ENCODE data around the gene NAGS. TPM values are rescaled to one million over a fixed set of nuclear protein-coding genes. Genes with fewer than 3 reads are reported as not detected.

The NAGS gene
- total and polyA plus RNA-seq, 2 experiments from 2014 or later: 4.2 to 7.2 TPM

DNA sequence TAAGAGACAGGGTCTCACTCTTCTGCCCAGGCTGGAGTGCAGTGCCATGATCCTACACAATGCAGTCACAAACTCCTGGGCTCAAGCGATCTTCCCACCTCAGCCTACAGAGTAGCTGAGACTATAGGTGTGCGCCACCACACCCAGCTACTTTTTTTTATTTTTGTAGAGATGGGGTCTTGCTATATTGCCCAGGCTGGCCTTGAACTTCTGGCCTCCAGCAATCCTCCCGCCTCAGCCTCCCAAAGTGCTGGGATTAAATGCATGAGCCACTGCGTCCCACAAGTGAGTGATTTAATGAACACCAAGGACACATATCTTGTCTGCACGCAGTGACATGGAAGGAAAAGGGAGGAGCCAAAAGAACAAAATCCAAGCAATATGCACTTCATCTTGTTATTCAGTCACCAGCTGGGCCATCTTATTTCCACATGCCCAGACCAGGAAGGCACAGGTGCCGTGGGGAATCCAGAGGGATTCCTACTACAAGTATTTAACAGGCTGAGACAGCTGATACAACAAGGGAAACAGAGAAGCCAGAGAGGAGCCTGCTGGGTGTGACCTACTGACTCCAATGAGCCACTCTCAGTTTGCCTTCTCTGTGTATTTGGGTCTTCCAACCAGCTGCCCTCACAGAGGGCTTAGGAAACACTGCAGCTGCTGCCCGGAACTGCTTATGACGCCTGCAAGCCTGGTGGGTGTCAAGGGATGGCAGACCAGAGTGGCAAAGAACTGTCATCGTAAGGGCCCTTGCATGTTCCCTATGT is 45.1 kb downstream of the NAGS start (continued):
- TF ChIP-seq, protein P1, sequence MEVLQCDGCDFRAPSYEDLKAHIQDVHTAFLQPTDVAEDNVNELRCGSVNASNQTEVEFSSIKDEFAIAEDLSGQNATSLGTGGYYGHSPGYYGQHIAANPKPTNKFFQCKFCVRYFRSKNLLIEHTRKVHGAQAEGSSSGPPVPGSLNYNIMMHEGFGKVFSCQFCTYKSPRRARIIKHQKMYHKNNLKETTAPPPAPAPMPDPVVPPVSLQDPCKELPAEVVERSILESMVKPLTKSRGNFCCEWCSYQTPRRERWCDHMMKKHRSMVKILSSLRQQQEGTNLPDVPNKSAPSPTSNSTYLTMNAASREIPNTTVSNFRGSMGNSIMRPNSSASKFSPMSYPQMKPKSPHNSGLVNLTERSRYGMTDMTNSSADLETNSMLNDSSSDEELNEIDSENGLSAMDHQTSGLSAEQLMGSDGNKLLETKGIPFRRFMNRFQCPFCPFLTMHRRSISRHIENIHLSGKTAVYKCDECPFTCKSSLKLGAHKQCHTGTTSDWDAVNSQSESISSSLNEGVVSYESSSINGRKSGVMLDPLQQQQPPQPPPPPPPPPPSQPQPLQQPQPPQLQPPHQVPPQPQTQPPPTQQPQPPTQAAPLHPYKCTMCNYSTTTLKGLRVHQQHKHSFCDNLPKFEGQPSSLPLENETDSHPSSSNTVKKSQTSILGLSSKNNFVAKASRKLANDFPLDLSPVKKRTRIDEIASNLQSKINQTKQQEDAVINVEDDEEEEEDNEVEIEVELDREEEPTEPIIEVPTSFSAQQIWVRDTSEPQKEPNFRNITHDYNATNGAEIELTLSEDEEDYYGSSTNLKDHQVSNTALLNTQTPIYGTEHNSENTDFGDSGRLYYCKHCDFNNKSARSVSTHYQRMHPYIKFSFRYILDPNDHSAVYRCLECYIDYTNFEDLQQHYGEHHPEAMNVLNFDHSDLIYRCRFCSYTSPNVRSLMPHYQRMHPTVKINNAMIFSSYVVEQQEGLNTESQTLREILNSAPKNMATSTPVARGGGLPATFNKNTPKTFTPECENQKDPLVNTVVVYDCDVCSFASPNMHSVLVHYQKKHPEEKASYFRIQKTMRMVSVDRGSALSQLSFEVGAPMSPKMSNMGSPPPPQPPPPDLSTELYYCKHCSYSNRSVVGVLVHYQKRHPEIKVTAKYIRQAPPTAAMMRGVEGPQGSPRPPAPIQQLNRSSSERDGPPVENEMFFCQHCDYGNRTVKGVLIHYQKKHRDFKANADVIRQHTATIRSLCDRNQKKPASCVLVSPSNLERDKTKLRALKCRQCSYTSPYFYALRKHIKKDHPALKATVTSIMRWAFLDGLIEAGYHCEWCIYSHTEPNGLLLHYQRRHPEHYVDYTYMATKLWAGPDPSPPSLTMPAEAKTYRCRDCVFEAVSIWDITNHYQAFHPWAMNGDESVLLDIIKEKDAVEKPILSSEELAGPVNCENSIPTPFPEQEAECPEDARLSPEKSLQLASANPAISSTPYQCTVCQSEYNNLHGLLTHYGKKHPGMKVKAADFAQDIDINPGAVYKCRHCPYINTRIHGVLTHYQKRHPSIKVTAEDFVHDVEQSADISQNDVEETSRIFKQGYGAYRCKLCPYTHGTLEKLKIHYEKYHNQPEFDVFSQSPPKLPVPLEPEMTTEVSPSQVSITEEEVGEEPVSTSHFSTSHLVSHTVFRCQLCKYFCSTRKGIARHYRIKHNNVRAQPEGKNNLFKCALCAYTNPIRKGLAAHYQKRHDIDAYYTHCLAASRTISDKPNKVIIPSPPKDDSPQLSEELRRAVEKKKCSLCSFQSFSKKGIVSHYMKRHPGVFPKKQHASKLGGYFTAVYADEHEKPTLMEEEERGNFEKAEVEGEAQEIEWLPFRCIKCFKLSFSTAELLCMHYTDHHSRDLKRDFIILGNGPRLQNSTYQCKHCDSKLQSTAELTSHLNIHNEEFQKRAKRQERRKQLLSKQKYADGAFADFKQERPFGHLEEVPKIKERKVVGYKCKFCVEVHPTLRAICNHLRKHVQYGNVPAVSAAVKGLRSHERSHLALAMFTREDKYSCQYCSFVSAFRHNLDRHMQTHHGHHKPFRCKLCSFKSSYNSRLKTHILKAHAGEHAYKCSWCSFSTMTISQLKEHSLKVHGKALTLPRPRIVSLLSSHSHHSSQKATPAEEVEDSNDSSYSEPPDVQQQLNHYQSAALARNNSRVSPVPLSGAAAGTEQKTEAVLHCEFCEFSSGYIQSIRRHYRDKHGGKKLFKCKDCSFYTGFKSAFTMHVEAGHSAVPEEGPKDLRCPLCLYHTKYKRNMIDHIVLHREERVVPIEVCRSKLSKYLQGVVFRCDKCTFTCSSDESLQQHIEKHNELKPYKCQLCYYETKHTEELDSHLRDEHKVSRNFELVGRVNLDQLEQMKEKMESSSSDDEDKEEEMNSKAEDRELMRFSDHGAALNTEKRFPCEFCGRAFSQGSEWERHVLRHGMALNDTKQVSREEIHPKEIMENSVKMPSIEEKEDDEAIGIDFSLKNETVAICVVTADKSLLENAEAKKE (CRISPR knock-in tag; IDR thresholded peaks at IDR 0.05): no peak
- TF ChIP-seq EZH2phosphoT487 (IDR thresholded peaks at IDR 0.05; ENCODE audit: unreplicated experiment) (no peak), EZH2 (IDR thresholded peaks at IDR 0.05; ENCODE audit: low read depth, unreplicated experiment) (no peak), NANOG (IDR thresholded peaks at IDR 0.05; ENCODE audit: borderline replicate concordance) (no peak), ZNF114 (CRISPR knock-in tag; IDR thresholded peaks at IDR 0.05) (no peak), ZNF331 (CRISPR knock-in tag; IDR thresholded peaks at IDR 0.05; ENCODE audit: low read depth) (no peak), POLR2AphosphoS5 (IDR thresholded peaks at IDR 0.05; ENCODE audit: low read depth) (no peak), STAT1 (IDR thresholded peaks at IDR 0.05; ENCODE audit: unreplicated experiment) (no peak)
- TF ChIP-seq, protein P2, sequence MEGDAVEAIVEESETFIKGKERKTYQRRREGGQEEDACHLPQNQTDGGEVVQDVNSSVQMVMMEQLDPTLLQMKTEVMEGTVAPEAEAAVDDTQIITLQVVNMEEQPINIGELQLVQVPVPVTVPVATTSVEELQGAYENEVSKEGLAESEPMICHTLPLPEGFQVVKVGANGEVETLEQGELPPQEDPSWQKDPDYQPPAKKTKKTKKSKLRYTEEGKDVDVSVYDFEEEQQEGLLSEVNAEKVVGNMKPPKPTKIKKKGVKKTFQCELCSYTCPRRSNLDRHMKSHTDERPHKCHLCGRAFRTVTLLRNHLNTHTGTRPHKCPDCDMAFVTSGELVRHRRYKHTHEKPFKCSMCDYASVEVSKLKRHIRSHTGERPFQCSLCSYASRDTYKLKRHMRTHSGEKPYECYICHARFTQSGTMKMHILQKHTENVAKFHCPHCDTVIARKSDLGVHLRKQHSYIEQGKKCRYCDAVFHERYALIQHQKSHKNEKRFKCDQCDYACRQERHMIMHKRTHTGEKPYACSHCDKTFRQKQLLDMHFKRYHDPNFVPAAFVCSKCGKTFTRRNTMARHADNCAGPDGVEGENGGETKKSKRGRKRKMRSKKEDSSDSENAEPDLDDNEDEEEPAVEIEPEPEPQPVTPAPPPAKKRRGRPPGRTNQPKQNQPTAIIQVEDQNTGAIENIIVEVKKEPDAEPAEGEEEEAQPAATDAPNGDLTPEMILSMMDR (conservative IDR thresholded peaks at IDR 0.05; ENCODE audit: low read depth in 2 of 2): no peak
- TF ChIP-seq, protein P3, sequence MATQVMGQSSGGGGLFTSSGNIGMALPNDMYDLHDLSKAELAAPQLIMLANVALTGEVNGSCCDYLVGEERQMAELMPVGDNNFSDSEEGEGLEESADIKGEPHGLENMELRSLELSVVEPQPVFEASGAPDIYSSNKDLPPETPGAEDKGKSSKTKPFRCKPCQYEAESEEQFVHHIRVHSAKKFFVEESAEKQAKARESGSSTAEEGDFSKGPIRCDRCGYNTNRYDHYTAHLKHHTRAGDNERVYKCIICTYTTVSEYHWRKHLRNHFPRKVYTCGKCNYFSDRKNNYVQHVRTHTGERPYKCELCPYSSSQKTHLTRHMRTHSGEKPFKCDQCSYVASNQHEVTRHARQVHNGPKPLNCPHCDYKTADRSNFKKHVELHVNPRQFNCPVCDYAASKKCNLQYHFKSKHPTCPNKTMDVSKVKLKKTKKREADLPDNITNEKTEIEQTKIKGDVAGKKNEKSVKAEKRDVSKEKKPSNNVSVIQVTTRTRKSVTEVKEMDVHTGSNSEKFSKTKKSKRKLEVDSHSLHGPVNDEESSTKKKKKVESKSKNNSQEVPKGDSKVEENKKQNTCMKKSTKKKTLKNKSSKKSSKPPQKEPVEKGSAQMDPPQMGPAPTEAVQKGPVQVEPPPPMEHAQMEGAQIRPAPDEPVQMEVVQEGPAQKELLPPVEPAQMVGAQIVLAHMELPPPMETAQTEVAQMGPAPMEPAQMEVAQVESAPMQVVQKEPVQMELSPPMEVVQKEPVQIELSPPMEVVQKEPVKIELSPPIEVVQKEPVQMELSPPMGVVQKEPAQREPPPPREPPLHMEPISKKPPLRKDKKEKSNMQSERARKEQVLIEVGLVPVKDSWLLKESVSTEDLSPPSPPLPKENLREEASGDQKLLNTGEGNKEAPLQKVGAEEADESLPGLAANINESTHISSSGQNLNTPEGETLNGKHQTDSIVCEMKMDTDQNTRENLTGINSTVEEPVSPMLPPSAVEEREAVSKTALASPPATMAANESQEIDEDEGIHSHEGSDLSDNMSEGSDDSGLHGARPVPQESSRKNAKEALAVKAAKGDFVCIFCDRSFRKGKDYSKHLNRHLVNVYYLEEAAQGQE (IDR thresholded peaks at IDR 0.05; ENCODE audit: unreplicated experiment): no peak
